ENCODE data around the gene DYRK4. TPM values are rescaled to one million over a fixed set of nuclear protein-coding genes. Genes with fewer than 3 reads are reported as not detected.

Gene DYRK4
- total and polyA plus RNA-seq, 2 of the 13 experiments (the other 11 are each of a cell fraction or from before 2014, with no cell fraction given), result 29.4 to 40.2 TPM

GRCh38 chr12:4572680-4573079 lies 10.7 kb downstream of the DYRK4 start:
- ChIA-PET POLR2A (no interaction called here), CTCF (ENCODE audit: low intra/inter-chr PET ratio, low total read pairs) (no interaction called here)
- ATAC-seq (no peak), DNase-seq (ENCODE audit: low spot score) (no peak), FAIRE-seq (no peak)
- Histone ChIP-seq H2AFZ (ENCODE audit: low read length) (no peak overlapping the region), H3K9me3 (ENCODE audit: low read length) (no peaks in the 10 kb centered on the region), H3K4me1 (ENCODE audit: insufficient read depth, low read length) (no peaks in the 10 kb centered on the region), H3K27ac (ENCODE audit: extremely low read length, insufficient read depth, low read length) (no peak overlapping the region), H3K4me3 (replicated peaks in 1 of 3; ENCODE audit: insufficient read depth in 1 of 3, low read depth in 2 of 3, low read length in 3 of 3) (no peak overlapping the region), H3K79me2 (ENCODE audit: insufficient read depth, low read length) (no peaks in the 10 kb centered on the region), H3K9ac (ENCODE audit: insufficient read depth, low read depth, low read length) (no peak overlapping the region), H4K20me1 (ENCODE audit: insufficient read depth, low read length) (no peaks in the 10 kb centered on the region), H3K27me3 (ENCODE audit: control insufficient read depth in 1 of 2, insufficient read depth in 2 of 2, low read length in 2 of 2) (no peaks in the 10 kb centered on the region), H3K36me3 (replicated peaks in 1 of 2; ENCODE audit: control insufficient read depth in 1 of 2, insufficient read depth in 2 of 2, low read length in 2 of 2) (no peaks in the 10 kb centered on the region), H3K4me2 (ENCODE audit: low read depth, low read length) (no peak overlapping the region)
- TF ChIP-seq ZNF720 (CRISPR knock-in tag; IDR thresholded peaks at IDR 0.05) (no peak), PHB2 (IDR thresholded peaks at IDR 0.05; ENCODE audit: partially characterized antibody) (no peak), ZSCAN29 (CRISPR knock-in tag; conservative IDR thresholded peaks at IDR 0.05) (no peak), KLF12 (CRISPR knock-in tag; IDR thresholded peaks at IDR 0.05; ENCODE audit: borderline replicate concordance) (no peak)
- BruUV-seq (replicated peaks), result no TSS peak
- WGBS (ENCODE audit: low lambda C conversion rate), result 68% methylated on average over 7 of the region's 7 CpGs
- intact Hi-C loops (cut with micrococcal nuclease; ENCODE audit: unreplicated experiment) (no loop called here), in situ Hi-C loops (cut with HindIII; ENCODE audit: extremely low pct_ligation_motif_present, low pct_unique_long_range_greater_than_20kb) (no loop called here)

- peaks cover 3 to 22% of the 10 kb centered on the region in 2 experiments; a peak in 4 of 5 replicates for H3K27me3 ChIP-seq (ENCODE audit: control insufficient read depth in 1 of 2, insufficient read depth in 2 of 2, low read length in 2 of 2)
- in situ Hi-C loops (cut with HindIII; ENCODE audit: extremely low pct_ligation_motif_present, low pct_unique_long_range_greater_than_20kb), result loop anchor here (5.0 kb wide), 1 partner anchor 178 kb away; no protein-coding TSS in a partner anchor
- TF ChIP-seq RAD21 (CRISPR knock-in tag; IDR thresholded peaks at IDR 0.05) (peak; percentile 24; the same call in 1 of the 2 replicates), STAG1 (CRISPR knock-in tag; IDR thresholded peaks at IDR 0.05) (peak; percentile 78), HMG20B (CRISPR knock-in tag; conservative IDR thresholded peaks at IDR 0.05) (no peak), CENPX (CRISPR knock-in tag; IDR thresholded peaks at IDR 0.05) (no peak), HOXD1 (CRISPR knock-in tag; IDR thresholded peaks at IDR 0.05) (no peak)
- TF ChIP-seq, protein P1, sequence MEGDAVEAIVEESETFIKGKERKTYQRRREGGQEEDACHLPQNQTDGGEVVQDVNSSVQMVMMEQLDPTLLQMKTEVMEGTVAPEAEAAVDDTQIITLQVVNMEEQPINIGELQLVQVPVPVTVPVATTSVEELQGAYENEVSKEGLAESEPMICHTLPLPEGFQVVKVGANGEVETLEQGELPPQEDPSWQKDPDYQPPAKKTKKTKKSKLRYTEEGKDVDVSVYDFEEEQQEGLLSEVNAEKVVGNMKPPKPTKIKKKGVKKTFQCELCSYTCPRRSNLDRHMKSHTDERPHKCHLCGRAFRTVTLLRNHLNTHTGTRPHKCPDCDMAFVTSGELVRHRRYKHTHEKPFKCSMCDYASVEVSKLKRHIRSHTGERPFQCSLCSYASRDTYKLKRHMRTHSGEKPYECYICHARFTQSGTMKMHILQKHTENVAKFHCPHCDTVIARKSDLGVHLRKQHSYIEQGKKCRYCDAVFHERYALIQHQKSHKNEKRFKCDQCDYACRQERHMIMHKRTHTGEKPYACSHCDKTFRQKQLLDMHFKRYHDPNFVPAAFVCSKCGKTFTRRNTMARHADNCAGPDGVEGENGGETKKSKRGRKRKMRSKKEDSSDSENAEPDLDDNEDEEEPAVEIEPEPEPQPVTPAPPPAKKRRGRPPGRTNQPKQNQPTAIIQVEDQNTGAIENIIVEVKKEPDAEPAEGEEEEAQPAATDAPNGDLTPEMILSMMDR (CRISPR knock-in tag; IDR thresholded peaks at IDR 0.05), result peak; percentile 66
- no peak overlapping the region for H3K27ac ChIP-seq (ENCODE audit: extremely low read length, insufficient read depth, low read length)
- H3K4me1 ChIP-seq (ENCODE audit: insufficient read depth, low read length), result no peaks in the 10 kb centered on the region
- no peaks in the 10 kb centered on the region for H3K36me3 ChIP-seq (replicated peaks in 1 of 2; ENCODE audit: control insufficient read depth in 1 of 2, insufficient read depth in 2 of 2, low read length in 2 of 2)
- no peak overlapping the region for H2AFZ ChIP-seq (ENCODE audit: low read length)
- H3K79me2 ChIP-seq (ENCODE audit: insufficient read depth, low read length), result no peaks in the 10 kb centered on the region
- 18% methylated on average over 8 of the region's 8 CpGs for WGBS (ENCODE audit: low lambda C conversion rate)
- no peak overlapping the region for H3K4me2 ChIP-seq (ENCODE audit: low read depth, low read length)
- DNase-seq (ENCODE audit: low spot score) (peak; percentile 17), FAIRE-seq (peak; percentile 61), ATAC-seq (peak; percentile 80)
- H3K9ac ChIP-seq (ENCODE audit: insufficient read depth, low read depth, low read length), result no peak overlapping the region
- no peak overlapping the region for H3K4me3 ChIP-seq (replicated peaks in 1 of 3; ENCODE audit: insufficient read depth in 1 of 3, low read depth in 2 of 3, low read length in 3 of 3)
- intact Hi-C loops (cut with micrococcal nuclease; ENCODE audit: unreplicated experiment), result loop anchor here (1.0 to 2.0 kb wide), 2 partner anchors 69 to 179 kb away; partner anchors contain the start of genes AKAP3 and NDUFA9
- BruUV-seq (replicated peaks), result no TSS peak
- ChIA-PET POLR2A (no interaction called here), CTCF (ENCODE audit: low intra/inter-chr PET ratio, low total read pairs) (interaction anchor here (1.4 kb wide), 1 partner anchor 178 kb away, joined by 14 read pairs; no protein-coding TSS in a partner anchor)
- no peaks in the 10 kb centered on the region for H3K9me3 ChIP-seq (ENCODE audit: low read length)
- no peaks in the 10 kb centered on the region for H4K20me1 ChIP-seq (ENCODE audit: insufficient read depth, low read length)
Measured at GRCh38 chr12:4579305-4580102, 17.5 kb downstream of the DYRK4 start.
